ENCODE results near the gene FOXN3.

- TF ChIP-seq POLR2A (IDR thresholded peaks at IDR 0.05; ENCODE audit: low read depth, low read length): no peak
- TF ChIP-seq POLR2AphosphoS5 (IDR thresholded peaks at IDR 0.05; ENCODE audit: low read depth, low read length): no peak
- no peak for TF ChIP-seq TAF1 (IDR thresholded peaks at IDR 0.05; ENCODE audit: borderline replicate concordance, low read depth, low read length)
These were observed 63.9 kb downstream of the FOXN3 start for GRCh38 chr14:89352976-89353765.

Data from GM12892 (cell line).